Muscle of arm (tissue), 14 donors: Measurements from ENCODE around the gene RNF169. TPM values are rescaled to one million over a fixed set of nuclear protein-coding genes. Genes with fewer than 3 reads are reported as not detected.

Source experiments
- DNase-seq: peaks from one replicate; pipeline ENCODE4 v3.0.0-alpha.2; 2013
- long read RNA-seq, 11 donors: transcript quantifications; one replicate each; lab custom pipeline, GENCODE V29; 2026
- polyA plus RNA-seq, 12 donors: library from polyadenylated mRNA; unstranded; fragments of 120-200 nt; gene quantifications; one replicate each; pipeline ENCODE4 v1.2.1, GENCODE V29; 2013; ENCODE audit not compliant: insufficient read length in 12 of 12

Gene RNF169, protein sequence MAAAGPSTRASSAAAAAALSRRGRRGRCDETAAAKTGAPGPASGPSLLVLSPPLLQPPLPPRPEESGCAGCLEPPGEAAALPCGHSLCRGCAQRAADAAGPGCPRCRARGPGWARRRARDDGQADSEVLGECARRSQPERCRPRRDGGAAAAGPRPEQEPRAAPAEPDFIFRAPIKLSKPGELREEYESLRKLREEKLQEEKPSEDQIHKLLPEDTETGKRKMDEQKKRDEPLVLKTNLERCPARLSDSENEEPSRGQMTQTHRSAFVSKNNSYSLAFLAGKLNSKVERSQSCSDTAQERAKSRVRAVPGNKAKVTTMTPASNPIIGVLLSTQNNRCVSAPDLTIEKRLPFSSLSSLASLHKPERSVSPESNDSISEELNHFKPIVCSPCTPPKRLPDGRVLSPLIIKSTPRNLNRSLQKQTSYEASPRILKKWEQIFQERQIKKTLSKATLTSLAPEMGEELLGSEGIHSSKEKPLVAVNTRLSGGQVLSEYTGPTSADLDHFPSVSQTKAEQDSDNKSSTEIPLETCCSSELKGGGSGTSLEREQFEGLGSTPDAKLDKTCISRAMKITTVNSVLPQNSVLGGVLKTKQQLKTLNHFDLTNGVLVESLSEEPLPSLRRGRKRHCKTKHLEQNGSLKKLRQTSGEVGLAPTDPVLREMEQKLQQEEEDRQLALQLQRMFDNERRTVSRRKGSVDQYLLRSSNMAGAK
- 10 to 100 TPM in 10 of 12 donors, 1 to 10 TPM in 1, not detected in 1; 8.2 to 15.2 (median 13.0) TPM for polyA plus RNA-seq
- long read RNA-seq, donor 1, partial matches to known transcripts = 5 of 5 reads
- long read RNA-seq, donor 1, other reads (novel, unspliced or antisense) = 0 of 5 reads
- long read RNA-seq, donor 2 = 0 reads
- long read RNA-seq, donor 3, full-length matches to known transcripts = 1 of 8 reads
- long read RNA-seq, donor 3, partial matches to known transcripts = 7 of 8 reads
- long read RNA-seq, donor 3, other reads (novel, unspliced or antisense) = 0 of 8 reads
- long read RNA-seq, donor 4 = 0 reads
- long read RNA-seq, donor 5 = 0 reads
- long read RNA-seq, donor 6, full-length matches to known transcripts = 1 of 1 reads
- long read RNA-seq, donor 6, partial matches to known transcripts = 0 of 1 reads
- long read RNA-seq, donor 6, other reads (novel, unspliced or antisense) = 0 of 1 reads
- long read RNA-seq, donor 7, full-length matches to known transcripts = 2 of 2 reads
- long read RNA-seq, donor 7, partial matches to known transcripts = 0 of 2 reads
- long read RNA-seq, donor 7, other reads (novel, unspliced or antisense) = 0 of 2 reads
- long read RNA-seq, donor 8, full-length matches to known transcripts = 1 of 1 reads
- long read RNA-seq, donor 8, partial matches to known transcripts = 0 of 1 reads
- long read RNA-seq, donor 8, other reads (novel, unspliced or antisense) = 0 of 1 reads
- long read RNA-seq, donor 9, full-length matches to known transcripts = 1 of 1 reads
- long read RNA-seq, donor 9, partial matches to known transcripts = 0 of 1 reads
- long read RNA-seq, donor 9, other reads (novel, unspliced or antisense) = 0 of 1 reads
- long read RNA-seq, donor 10, full-length matches to known transcripts = 3 of 3 reads
- long read RNA-seq, donor 10, partial matches to known transcripts = 0 of 3 reads
- long read RNA-seq, donor 10, other reads (novel, unspliced or antisense) = 0 of 3 reads
- long read RNA-seq, donor 11, full-length matches to known transcripts = 1 of 1 reads
- long read RNA-seq, donor 11, partial matches to known transcripts = 0 of 1 reads
- long read RNA-seq, donor 11, other reads (novel, unspliced or antisense) = 0 of 1 reads

DNA sequence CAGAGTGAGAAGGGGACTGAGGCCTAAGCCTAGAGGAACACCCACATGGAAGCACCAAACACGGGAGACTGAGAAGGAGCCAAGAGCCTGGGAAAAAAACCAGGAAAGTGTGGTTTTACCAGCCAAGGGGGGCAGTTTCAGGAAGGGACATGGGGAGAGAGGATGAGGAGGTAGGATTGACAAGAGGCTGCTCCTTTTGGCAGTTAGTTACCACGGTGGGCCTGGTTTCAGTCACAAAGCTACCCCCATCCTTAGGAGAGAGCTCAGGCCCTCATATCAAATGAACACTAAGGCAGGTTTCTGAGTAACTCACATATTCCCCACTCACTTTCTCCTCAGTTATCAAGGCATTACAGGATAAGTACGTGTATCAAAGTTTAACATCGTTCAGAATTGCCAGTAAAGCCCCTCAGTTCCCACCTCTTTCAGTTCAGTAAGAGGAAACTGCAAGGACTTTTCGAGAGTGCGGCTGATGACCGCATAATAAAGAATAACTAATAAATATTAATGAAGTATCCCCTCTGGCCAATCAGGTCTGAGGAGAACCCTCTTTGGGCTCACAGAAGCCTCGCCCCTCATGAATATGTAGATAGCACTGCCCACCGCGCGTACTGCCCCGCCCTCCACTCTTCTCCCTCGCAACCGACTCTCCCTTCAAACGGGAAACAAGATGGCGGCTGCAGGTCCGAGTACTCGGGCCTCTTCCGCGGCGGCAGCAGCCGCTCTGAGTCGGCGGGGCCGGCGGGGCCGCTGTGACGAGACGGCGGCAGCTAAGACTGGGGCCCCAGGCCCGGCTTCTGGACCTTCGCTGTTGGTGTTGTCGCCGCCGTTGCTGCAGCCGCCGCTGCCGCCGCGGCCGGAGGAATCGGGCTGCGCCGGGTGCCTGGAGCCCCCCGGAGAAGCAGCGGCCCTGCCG lies at the start of gene RNF169:
TSS of gene RNF169 (plus strand) at position 639 of the 916 bp plus-strand sequence. CDS start at position 671, 32 bp downstream.
- DNase-seq = peak; percentile 94

- no peak for DNase-seq
Observed at GRCh38 chr11:74699615-74700396, 48.8 kb upstream of the RNF169 start.

DNA sequence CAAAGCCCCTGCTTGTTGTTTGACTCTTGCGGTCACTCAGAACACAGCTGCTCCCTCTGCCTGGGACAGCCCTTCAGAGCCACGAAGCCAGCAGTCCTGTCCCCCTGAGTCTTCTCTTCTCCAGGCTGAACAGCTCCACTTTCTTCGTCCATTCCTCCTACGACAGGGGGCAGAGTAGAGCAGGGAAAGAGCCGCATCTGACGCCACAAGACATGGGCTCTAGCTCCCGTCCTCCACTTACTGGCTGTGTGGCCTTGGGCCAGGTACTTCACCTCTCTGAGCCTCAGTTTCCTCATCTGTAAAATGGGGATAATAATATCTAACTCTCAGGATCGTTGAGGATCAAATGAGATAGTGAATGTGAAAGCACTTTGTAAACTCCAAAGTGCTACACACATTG lies 47.3 kb upstream of the RNF169 start:
- no peak for DNase-seq

GRCh38 chr11:74702383-74703007 lies 46.2 kb upstream of the RNF169 start:
- DNase-seq = peak; percentile 72

DNA sequence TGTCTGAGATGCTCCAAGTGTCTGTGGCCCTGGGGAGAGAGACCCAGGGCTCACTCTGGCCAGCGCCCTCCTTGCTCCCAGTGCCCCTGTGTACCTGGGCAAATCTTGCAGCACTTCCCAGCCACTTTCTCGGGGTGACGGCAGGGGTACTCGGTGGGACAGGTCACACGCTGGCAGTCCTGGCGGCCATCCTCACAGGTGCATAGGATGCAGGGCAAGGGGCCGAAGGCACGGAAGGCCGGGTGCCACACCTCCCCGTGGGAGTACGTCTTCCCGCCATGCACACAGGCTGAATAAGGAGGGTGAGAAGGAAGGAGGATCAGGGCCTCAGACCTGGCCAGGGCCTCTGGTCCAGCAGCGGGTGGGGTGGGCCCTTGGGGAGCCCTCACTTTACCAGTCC lies 45.4 kb upstream of the RNF169 start:
- no peak for DNase-seq

DNA sequence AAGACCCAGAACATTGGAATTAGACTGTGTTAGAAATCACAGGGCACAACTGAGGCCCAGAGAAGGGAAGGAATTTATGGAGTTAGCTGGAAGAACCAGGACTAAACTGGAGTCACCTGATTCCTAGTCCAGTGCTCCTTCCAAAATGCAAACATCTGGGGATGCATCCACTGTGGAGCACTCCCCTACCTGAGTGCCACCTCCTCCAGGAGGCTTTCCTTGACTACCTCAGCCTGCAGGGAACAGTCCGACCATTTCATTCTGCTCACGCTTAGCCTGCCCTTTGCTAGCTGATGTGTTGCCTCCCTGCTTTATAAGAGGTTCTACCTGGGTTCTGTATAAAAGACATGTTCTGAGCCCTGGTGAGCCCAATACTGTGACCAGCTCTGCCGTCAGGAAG lies 41.5 kb upstream of the RNF169 start:
- DNase-seq = no peak

DNA sequence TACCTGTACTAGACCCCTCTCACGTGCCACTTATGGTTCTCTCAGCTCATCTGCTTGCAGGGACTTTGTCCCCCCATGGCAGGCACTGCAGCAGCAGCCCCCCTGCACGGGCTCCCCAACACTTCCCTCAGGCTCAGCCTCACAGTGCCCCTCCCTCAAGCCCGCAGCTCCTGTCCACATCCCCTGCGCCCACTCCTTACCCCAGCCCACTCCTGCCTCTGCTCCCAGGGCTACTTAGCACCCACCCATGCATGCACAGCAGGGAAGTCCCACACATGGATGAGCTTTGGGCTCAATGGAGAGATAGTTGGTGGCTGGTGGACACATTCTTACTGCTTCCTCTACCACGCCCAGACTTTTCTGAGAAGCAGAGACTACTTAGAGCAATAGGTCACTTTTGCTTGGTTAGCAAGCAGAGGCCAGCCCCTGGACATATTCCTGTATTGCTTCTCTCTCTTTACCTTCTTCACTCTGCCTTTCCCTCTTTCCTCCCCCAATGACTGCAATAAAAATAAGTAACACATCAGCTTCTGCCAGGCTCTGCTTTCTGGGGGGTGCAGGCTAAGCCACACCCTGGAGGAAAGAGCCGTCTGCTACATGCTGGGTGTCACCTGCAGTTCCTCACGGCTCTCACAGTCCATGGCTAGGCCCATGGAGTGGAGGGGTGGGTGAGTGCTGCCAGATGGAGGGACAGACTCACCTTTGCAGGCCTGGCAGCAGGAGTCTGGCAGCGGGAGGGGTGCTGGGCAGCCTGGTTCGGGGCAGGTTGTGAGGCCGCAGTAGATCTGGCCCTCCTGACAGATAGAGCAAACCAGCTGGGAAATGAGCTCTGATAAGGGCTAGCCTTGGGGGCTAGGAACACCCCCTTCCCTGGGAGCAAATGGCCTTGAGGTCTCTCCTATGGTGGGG lies 40.8 kb upstream of the RNF169 start:
- no peak for DNase-seq

GRCh38 chr11:74709175-74709574 lies 39.5 kb upstream of the RNF169 start:
- no peak for DNase-seq

GRCh38 chr11:74710281-74710938 lies 38.2 kb upstream of the RNF169 start:
- peak; percentile 85 for DNase-seq

GRCh38 chr11:74713686-74714085 lies 35.0 kb upstream of the RNF169 start:
- DNase-seq = no peak

DNA sequence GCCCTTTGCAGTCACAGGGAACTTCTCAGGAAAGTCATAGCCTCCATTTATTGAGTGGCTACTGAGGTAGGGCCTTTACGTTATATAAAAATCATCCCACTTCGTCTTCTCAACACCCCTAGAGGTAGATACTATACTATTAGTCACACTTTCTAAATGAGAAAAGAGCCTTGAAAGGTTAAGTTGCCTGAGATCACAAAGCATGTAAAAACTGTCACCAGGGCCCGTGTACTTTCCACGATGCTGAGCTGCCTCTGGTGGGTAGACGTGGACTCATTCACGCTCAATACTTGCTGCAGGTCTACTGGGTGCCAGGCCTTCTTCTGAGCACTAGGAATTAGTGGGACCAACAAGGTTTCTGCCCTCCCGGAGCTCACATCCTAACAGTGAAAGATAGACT lies 33.7 kb upstream of the RNF169 start:
- DNase-seq = no peak

GRCh38 chr11:74717221-74717969 lies 31.3 kb upstream of the RNF169 start:
- DNase-seq = no peak

- no peak for DNase-seq
Observed at GRCh38 chr11:74719011-74719410, 29.6 kb upstream of the RNF169 start.

- no peak for DNase-seq
Observed at GRCh38 chr11:74720596-74721478, 27.8 kb upstream of the RNF169 start.

GRCh38 chr11:74721479-74721835 lies 27.2 kb upstream of the RNF169 start:
- DNase-seq = no peak
